HG03159 (cell line): Measurements from ENCODE around the gene C1GALT1C1.

Source experiments
- ATAC-seq: cut with Tn5 transposase; IDR thresholded peaks from one replicate; pipeline ENCODE4 v1.9.1; 2021; ENCODE audit warnings: mild to moderate bottlenecking, moderate library complexity; ENCODE audit not compliant: unreplicated experiment

Gene C1GALT1C1

DNA sequence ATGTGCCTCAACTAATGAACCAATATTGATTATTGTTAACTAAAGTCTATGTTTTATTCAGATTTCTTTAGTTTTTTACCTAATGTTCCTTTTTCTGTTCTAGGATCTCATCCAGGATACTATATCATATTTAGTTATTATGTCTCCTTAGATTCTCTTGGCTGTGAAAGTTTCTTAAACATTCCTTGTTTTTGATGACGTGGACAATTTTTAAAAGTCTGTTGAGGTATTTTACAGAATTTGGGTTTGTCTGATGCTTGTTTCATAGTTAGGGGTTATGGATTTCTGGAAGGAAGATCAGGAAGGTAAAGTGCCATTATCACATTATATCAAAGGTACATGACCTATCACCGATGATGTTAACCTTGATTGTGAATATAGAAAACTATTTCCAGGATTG lies 44.2 kb downstream of the C1GALT1C1 start:
- no peak for ATAC-seq
